HepG2 (cell line): ENCODE measurements around the gene ARMC3. TPM values are rescaled to one million over a fixed set of nuclear protein-coding genes. Genes with fewer than 3 reads are reported as not detected.
A peak's percentile ranks its signal among the peaks of the same experiment; 100 is the strongest.

Experiments
- ATAC-seq: fragments of 200-7000 bp; cut with Tn5 transposase; 3 replicates; pipeline ENCODE4 v1.9.1; 2020; ENCODE audit warnings: mild to moderate bottlenecking, moderate library complexity
- BruUV-seq: library from RNA; stranded (reverse); fragments of 400-500 nt; replicated peaks from 2 replicates; lab custom pipeline; 2021; lab: Mats Ljungman, UMichigan
- CTCF ChIA-PET: fragments of 300-600 bp; formaldehyde crosslinking; extraction: SDS; loops from one replicate; lab custom pipeline; 2021; ENCODE audit warnings: low total read pairs, inconsistent platforms, low intra/inter-chr PET ratio; lab: Yijun Ruan, JAX
- POLR2A ChIA-PET: fragments of 350-600 bp; sonication (Branson Sonifier 250); formaldehyde crosslinking; loops from one replicate; lab custom pipeline; 2020; ENCODE audit warnings: antibody characterized with exemption, inconsistent platforms; lab: Yijun Ruan, JAX
- DNase-seq: peaks from one replicate; pipeline ENCODE4 v3.0.0-alpha.2; 2015; ENCODE audit warnings: low spot score
- FAIRE-seq: peaks from 3 replicates; lab custom pipeline; 2011; peaks lifted over from hg19 to GRCh38; lab: Jason Lieb, UNC
- H2AFZ ChIP-seq: one replicate; pipeline ENCODE4 v1.6.1; 2011; ENCODE audit warnings: low read length, inconsistent platforms
- H3K27ac ChIP-seq: fragments of 300-600 bp; 3 replicates; pipeline ENCODE4 v1.8.0; 2011; ENCODE audit warnings: mixed run types, mild to moderate bottlenecking, mixed read lengths, low read length, inconsistent platforms; ENCODE audit not compliant: insufficient read depth; ENCODE audit errors: extremely low read length
- H3K27me3 ChIP-seq, 2 experiments: fragments of 200-600 bp in 1 of 2; 2 replicates in 1 of 2; 3 replicates in 1 of 2; pipeline versions ENCODE4 v1.6.0 to v1.8.0; 2011; ENCODE audit warnings: low read length in 2 of 2, mild to moderate bottlenecking in 2 of 2, moderate library complexity in 2 of 2, inconsistent platforms in 1 of 2; ENCODE audit not compliant: insufficient read depth in 2 of 2, control insufficient read depth in 1 of 2
- H3K36me3 ChIP-seq, 2 experiments: fragments of 200-600 bp in 1 of 2; replicated peaks in 1 of 2; 2 replicates in 1 of 2; 3 replicates in 1 of 2; pipeline versions ENCODE4 v1.5.1 to v1.8.0; 2011; ENCODE audit warnings: low read length in 2 of 2, inconsistent platforms in 1 of 2; ENCODE audit not compliant: insufficient read depth in 2 of 2, control insufficient read depth in 1 of 2
- H3K4me1 ChIP-seq: 2 replicates; pipeline ENCODE4 v1.5.1; 2012; ENCODE audit warnings: low read length, inconsistent platforms; ENCODE audit not compliant: insufficient read depth
- H3K4me2 ChIP-seq: 2 replicates; pipeline ENCODE4 v1.6.0; 2011; ENCODE audit warnings: low read depth, low read length, inconsistent platforms
- H3K4me3 ChIP-seq, 3 experiments: fragments of 200-600 bp in 1 of 3; sonication (generic), shearing (Covaris generic) in 1 of 3; replicated peaks in 1 of 3; 2 replicates each; pipeline ENCODE4 v1.5.1; 2011 to 2016; ENCODE audit warnings: low read length in 3 of 3, inconsistent platforms in 2 of 3, low read depth in 2 of 3, mild to moderate bottlenecking in 2 of 3, control low read depth in 1 of 3, mixed read lengths in 1 of 3; ENCODE audit not compliant: insufficient read depth in 1 of 3
- H3K79me2 ChIP-seq: one replicate; pipeline ENCODE4 v1.6.1; 2011; ENCODE audit warnings: low read length, inconsistent platforms; ENCODE audit not compliant: insufficient read depth
- H3K9ac ChIP-seq: 2 replicates; pipeline ENCODE4 v1.6.0; 2011; ENCODE audit warnings: mild to moderate bottlenecking, low read depth, low read length, inconsistent platforms; ENCODE audit not compliant: insufficient read depth
- H3K9me3 ChIP-seq: 2 replicates; pipeline ENCODE4 v1.5.1; 2012; ENCODE audit warnings: mild to moderate bottlenecking, low read length
- H4K20me1 ChIP-seq: 2 replicates; pipeline ENCODE4 v1.6.0; 2011; ENCODE audit warnings: inconsistent platforms, mild to moderate bottlenecking, low read length, moderate library complexity; ENCODE audit not compliant: insufficient read depth
- CTCF ChIP-seq: sonication (generic); formaldehyde crosslinking; IDR thresholded peaks from 2 replicates; pipeline ENCODE4 v1.5.0; 2020; ENCODE audit warnings: mild to moderate bottlenecking, missing genetic modification reagents, moderate library complexity
- E2F1 ChIP-seq: sonication (generic); formaldehyde crosslinking; IDR thresholded peaks from 2 replicates; pipeline ENCODE4 v1.5.0; 2020; ENCODE audit warnings: missing genetic modification reagents
- FOXA3 ChIP-seq: IDR thresholded peaks from 2 replicates; pipeline ENCODE4 v1.6.1; 2016; ENCODE audit warnings: missing genetic modification reagents, missing compliant biosample characterization
- RAD21 ChIP-seq: fragments of 450-650 bp; formaldehyde crosslinking; IDR thresholded peaks from 2 replicates; pipeline ENCODE4 v1.5.0; 2020; ENCODE audit warnings: mild to moderate bottlenecking
- SMC3 ChIP-seq: IDR thresholded peaks from 2 replicates; pipeline ENCODE4 v1.6.1; 2011; ENCODE audit warnings: low read length, improper control_type of control experiment
- STAG1 ChIP-seq: sonication (generic); formaldehyde crosslinking; IDR thresholded peaks from 2 replicates; pipeline ENCODE4 v1.4.0; 2020; ENCODE audit warnings: missing genetic modification reagents
- WGBS: methylation state at CpG from one replicate; pipeline ENCODE4 v1.1.6; 2017; ENCODE audit warnings: low lambda C conversion rate; 5-methylcytosine and 5-hydroxymethylcytosine counted together
- in situ Hi-C: cut with HindIII; loops from 2 replicates; pipeline ENCODE4 v1.10.0; 2017; ENCODE audit warnings: low pct_unique_long_range_greater_than_20kb; ENCODE audit not compliant: extremely low pct_ligation_motif_present
- intact Hi-C: fragments of 100-400 bp; cut with micrococcal nuclease; formaldehyde crosslinking; loops from one replicate; pipeline ENCODE4 v1.10.0; 2022; ENCODE audit not compliant: unreplicated experiment
- polyA plus RNA-seq, 8 experiments: library from polyadenylated mRNA; depleted of rRNA in 3 of 8; stranded (reverse) in 7 of 8; unstranded in 1 of 8; fragments of >200 nt; fragmentation: Illumina TruSeq in 4 of 8; extraction: Trizol in 4 of 8; gene quantifications; 2 replicates each; pipeline versions ENCODE4 v1.2.1 to v1.2.3, GENCODE V29; 2011 to 2016; ENCODE audit warnings: low read depth in 4 of 8, missing spikeins in 1 of 8, mixed read lengths in 1 of 8; ENCODE audit not compliant: insufficient read depth in 1 of 8
- total RNA-seq, 5 experiments: library from RNA; depleted of rRNA; stranded (reverse); fragments of >200 nt; fragmentation: Illumina TruSeq; extraction: Trizol; gene quantifications; 2 replicates each; pipeline ENCODE4 v1.2.3, GENCODE V29; 2016; ENCODE audit warnings: low read depth in 1 of 5

The ARMC3 gene
- total and polyA plus RNA-seq, 2 of the 13 experiments (the other 11 are each of a cell fraction or from before 2014, with no cell fraction given), result not detected

- intact Hi-C loops (loop anchor here (1.0 to 5.0 kb wide), 3 partner anchors 79 to 1079 kb away; partner anchors contain the start of gene DNAJC1), in situ Hi-C loops (loop anchor here (5.0 kb wide), 1 partner anchor 1076 kb away; no protein-coding TSS in a partner anchor)
- no peak overlapping the region for H2AFZ ChIP-seq
- FAIRE-seq (peak; percentile 78), DNase-seq (peak; percentile 51), ATAC-seq (peak; percentile 95)
- no peaks in the 10 kb centered on the region for H4K20me1 ChIP-seq
- POLR2A ChIA-PET, result no interaction called here
- H3K27ac ChIP-seq, result no peak overlapping the region
- BruUV-seq, result no TSS peak
- H3K4me3 ChIP-seq, result no peak overlapping the region
- H3K79me2 ChIP-seq, result no peaks in the 10 kb centered on the region
- H3K4me2 ChIP-seq, result peak overlapping the region; percentile 21; the same call in 1 of the 2 replicates
- H3K36me3 ChIP-seq, result no peaks in the 10 kb centered on the region
- 28% methylated on average over 16 of the region's 16 CpGs for WGBS
- H3K4me1 ChIP-seq, result no peaks in the 10 kb centered on the region; the same call in 1 of the 2 replicates
- H3K9ac ChIP-seq, result no peak overlapping the region
- CTCF ChIA-PET, result interaction anchor here (1.3 kb wide), 1 partner anchor 1075 kb away, joined by 5 read pairs; no protein-coding TSS in a partner anchor
- 0 out of 5 replicates have a peak, but pooled peaks cover 0 to 5% of the 10 kb centered on the region in 2 experiments for H3K27me3 ChIP-seq
- TF ChIP-seq E2F1 (CRISPR knock-in tag) (no peak), STAG1 (peak; percentile 78), FOXA3 (CRISPR knock-in tag) (no peak), CTCF (CRISPR knock-in tag) (peak; percentile 78), SMC3 (peak; percentile 70), RAD21 (0 out of 2 replicates have a peak, but pooled peaks have one; percentile 15)
- no peaks in the 10 kb centered on the region for H3K9me3 ChIP-seq
These were observed 140.3 kb downstream of the ARMC3 start for GRCh38 chr10:23067939-23068775.
